H1 (cell line): Measurements from ENCODE around the gene CAMK2A. TPM values are rescaled to one million over a fixed set of nuclear protein-coding genes. Genes with fewer than 3 reads are reported as not detected.

ENCODE experiments used
- CTCF ChIA-PET: fragments of 300-600 bp; sonication (Branson Sonifier 250); formaldehyde crosslinking; loops from one replicate; lab custom pipeline; 2021; ENCODE audit not compliant: partially characterized antibody; lab: Charles Lee
- POLR2A ChIA-PET: fragments of 300-600 bp; sonication (Branson Sonifier 250); formaldehyde crosslinking; loops from one replicate; lab custom pipeline; 2021; ENCODE audit warnings: inconsistent platforms; ENCODE audit not compliant: partially characterized antibody; lab: Charles Lee
- DNase-seq, 2 experiments: peaks; one replicate each; pipeline versions ENCODE4 v3.0.0 to v3.0.0-alpha.2; 2010 to 2022; ENCODE audit warnings: low spot score in 2 of 2, low read depth in 1 of 2, mixed read lengths in 1 of 2
- FAIRE-seq: peaks from 2 replicates; lab custom pipeline; 2011; peaks lifted over from hg19 to GRCh38; lab: Jason Lieb, UNC
- H2AFZ ChIP-seq: 2 replicates; pipeline ENCODE4 v1.8.1; 2012; ENCODE audit warnings: low read length, inconsistent platforms
- H2AK5ac ChIP-seq: 2 replicates; pipeline ENCODE4 v1.6.1; 2013; ENCODE audit warnings: low read depth, low read length
- H2BK120ac ChIP-seq: replicated peaks from 2 replicates; pipeline ENCODE3; 2013; ENCODE audit warnings: low read depth, low read length, inconsistent platforms
- H2BK12ac ChIP-seq: 2 replicates; pipeline ENCODE4 v1.6.1; 2013; ENCODE audit warnings: low read depth, low read length
- H2BK15ac ChIP-seq: 2 replicates; pipeline ENCODE4 v1.6.1; 2013; ENCODE audit warnings: low read length
- H2BK20ac ChIP-seq: 2 replicates; pipeline ENCODE4 v1.6.1; 2013; ENCODE audit warnings: low read length
- H2BK5ac ChIP-seq: 2 replicates; pipeline ENCODE4 v1.6.1; 2013; ENCODE audit warnings: low read depth, low read length
- H3K14ac ChIP-seq: 2 replicates; pipeline ENCODE4 v1.6.1; 2013; ENCODE audit warnings: inconsistent platforms; ENCODE audit not compliant: insufficient read length
- H3K18ac ChIP-seq: 2 replicates; pipeline ENCODE4 v1.6.1; 2013; ENCODE audit warnings: low read length; ENCODE audit errors: extremely low read depth
- H3K23ac ChIP-seq: 2 replicates; pipeline ENCODE4 v1.6.1; 2013; ENCODE audit warnings: inconsistent platforms; ENCODE audit not compliant: insufficient read length
- H3K23me2 ChIP-seq: 2 replicates; pipeline ENCODE4 v1.6.1; 2013; ENCODE audit warnings: low read depth, low read length
- H3K27ac ChIP-seq: 2 replicates; pipeline ENCODE4 v1.6.1; 2011; ENCODE audit warnings: low read depth, low read length, inconsistent platforms
- H3K27me3 ChIP-seq, 4 experiments: replicated peaks in 1 of 4; 1 replicate in 1 of 4; 2 replicates in 3 of 4; pipeline versions ENCODE4 v1.6.1 to v1.8.1; 2011 to 2013; ENCODE audit warnings: low read length in 3 of 4, mild to moderate bottlenecking in 3 of 4, inconsistent platforms in 2 of 4, mixed read lengths in 2 of 4, moderate library complexity in 1 of 4; ENCODE audit not compliant: control insufficient read depth in 3 of 4, insufficient read depth in 3 of 4; ENCODE audit errors: extremely low read depth in 1 of 4
- H3K36me3 ChIP-seq, 4 experiments: 2 replicates each; pipeline versions ENCODE4 v1.6.1 to v1.8.1; 2011 to 2013; ENCODE audit warnings: mild to moderate bottlenecking in 4 of 4, low read length in 3 of 4, moderate library complexity in 2 of 4, control low read depth in 1 of 4, inconsistent platforms in 1 of 4; ENCODE audit not compliant: insufficient read depth in 4 of 4, control insufficient read depth in 2 of 4
- H3K4ac ChIP-seq: replicated peaks from 2 replicates; pipeline ENCODE3; 2013; ENCODE audit warnings: low read length, low read depth, mixed read lengths, inconsistent platforms; ENCODE audit not compliant: insufficient read length
- H3K4me1 ChIP-seq, 4 experiments: replicated peaks in 1 of 4; 1 replicate in 1 of 4; 2 replicates in 3 of 4; pipeline versions ENCODE4 v1.6.1 to v1.8.1; 2011 to 2013; ENCODE audit warnings: low read length in 3 of 4, inconsistent platforms in 2 of 4, mixed read lengths in 1 of 4; ENCODE audit not compliant: insufficient read depth in 4 of 4, control insufficient read depth in 3 of 4
- H3K4me2 ChIP-seq, 2 experiments: 2 replicates each; pipeline versions ENCODE4 v1.6.1 to v1.8.1; 2011 to 2013; ENCODE audit warnings: low read depth in 2 of 2, low read length in 2 of 2, control low read depth in 1 of 2, inconsistent platforms in 1 of 2, mild to moderate bottlenecking in 1 of 2; ENCODE audit not compliant: insufficient read depth in 1 of 2
- H3K4me3 ChIP-seq, 4 experiments: fragments of 200-600, 300-600 bp in 1 of 4; sonication (generic), shearing (Covaris generic), sonication (Bioruptor Twin) in 1 of 4; 2 replicates each; pipeline versions ENCODE4 v1.5.1 to v1.8.1; 2011 to 2016; ENCODE audit warnings: low read length in 4 of 4, low read depth in 3 of 4, control low read depth in 2 of 4, inconsistent platforms in 2 of 4, mild to moderate bottlenecking in 2 of 4, mixed read lengths in 1 of 4, moderate library complexity in 1 of 4; ENCODE audit not compliant: insufficient read depth in 2 of 4; ENCODE audit errors: extremely low read depth in 1 of 4
- H3K56ac ChIP-seq: replicated peaks from 2 replicates; pipeline ENCODE3; 2013; ENCODE audit warnings: low read depth, mild to moderate bottlenecking, mixed read lengths, low read length, inconsistent platforms; ENCODE audit not compliant: insufficient read length
- H3K79me1 ChIP-seq: 2 replicates; pipeline ENCODE4 v1.6.1; 2013; ENCODE audit warnings: low read depth, low read length, control low read depth
- H3K79me2 ChIP-seq, 2 experiments: 2 replicates each; pipeline versions ENCODE4 v1.6.1 to v1.8.1; 2012 to 2013; ENCODE audit warnings: low read length in 2 of 2, mild to moderate bottlenecking in 2 of 2, inconsistent platforms in 1 of 2; ENCODE audit not compliant: insufficient read depth in 2 of 2, control insufficient read depth in 1 of 2
- H3K9ac ChIP-seq, 4 experiments: replicated peaks in 1 of 4; 1 replicate in 1 of 4; 2 replicates in 3 of 4; pipeline versions ENCODE4 v1.6.1 to v1.8.1; 2011 to 2013; ENCODE audit warnings: low read depth in 3 of 4, low read length in 3 of 4, control low read depth in 2 of 4, mild to moderate bottlenecking in 2 of 4, moderate library complexity in 2 of 4, inconsistent platforms in 1 of 4; ENCODE audit errors: extremely low read depth in 1 of 4
- H3K9me3 ChIP-seq, 2 experiments: 2 replicates each; pipeline versions ENCODE4 v1.6.1 to v1.8.1; 2012 to 2013; ENCODE audit warnings: mild to moderate bottlenecking in 2 of 2, moderate library complexity in 2 of 2, control low read depth in 1 of 2, inconsistent platforms in 1 of 2, low read depth in 1 of 2, low read length in 1 of 2, mixed read lengths in 1 of 2; ENCODE audit not compliant: insufficient read depth in 2 of 2
- H4K20me1 ChIP-seq, 2 experiments: replicated peaks in 1 of 2; 2 replicates each; pipeline versions ENCODE3 to v1.8.1; 2011 to 2013; ENCODE audit warnings: inconsistent platforms in 2 of 2, low read length in 2 of 2, mild to moderate bottlenecking in 1 of 2; ENCODE audit not compliant: insufficient read depth in 2 of 2, control insufficient read depth in 1 of 2
- H4K5ac ChIP-seq: 2 replicates; pipeline ENCODE4 v1.6.1; 2013; ENCODE audit warnings: low read length, low read depth, mixed read lengths, inconsistent platforms; ENCODE audit not compliant: insufficient read length
- H4K8ac ChIP-seq: 2 replicates; pipeline ENCODE4 v1.8.0; 2013; ENCODE audit warnings: mild to moderate bottlenecking, moderate library complexity, low read length, inconsistent platforms; ENCODE audit not compliant: insufficient read depth; ENCODE audit errors: extremely low read depth
- H4K91ac ChIP-seq: replicated peaks from 2 replicates; pipeline ENCODE3; 2013; ENCODE audit warnings: low read length, mixed read lengths, inconsistent platforms; ENCODE audit not compliant: insufficient read length
- ASH2L ChIP-seq: fragments of 200-600, 300-600 bp; sonication (generic); IDR thresholded peaks from one replicate; pipeline ENCODE4 v1.7.1; 2017; ENCODE audit warnings: low read length
- EZH2 ChIP-seq: fragments of 200-600 bp; sonication (generic); IDR thresholded peaks from 2 replicates; pipeline ENCODE4 v1.7.1; 2012; ENCODE audit warnings: low read depth, mild to moderate bottlenecking, moderate library complexity, low read length, inconsistent platforms; ENCODE audit not compliant: severe bottlenecking
- KDM4A ChIP-seq: IDR thresholded peaks from one replicate; pipeline ENCODE4 v1.7.1; 2012; ENCODE audit warnings: low read depth, mild to moderate bottlenecking, moderate library complexity, low read length, inconsistent platforms; ENCODE audit not compliant: severe bottlenecking
- NRF1 ChIP-seq: IDR thresholded peaks from 2 replicates; pipeline ENCODE4 v1.6.1; 2011; ENCODE audit warnings: mild to moderate bottlenecking, low read depth, low read length, improper control_type of control experiment
- POU5F1 ChIP-seq: IDR thresholded peaks from 2 replicates; pipeline ENCODE4 v1.6.1; 2011; ENCODE audit warnings: low read depth, mild to moderate bottlenecking, low read length, moderate library complexity
- SIN3A ChIP-seq, 2 experiments: IDR thresholded peaks in 1 of 2; conservative IDR thresholded peaks in 1 of 2; 2 replicates each; pipeline ENCODE4 v1.6.1; 2011 to 2012; ENCODE audit warnings: low read length in 2 of 2, improper control_type of control experiment in 1 of 2, low read depth in 1 of 2, mild to moderate bottlenecking in 1 of 2
- SUZ12 ChIP-seq: fragments of 200-600 bp; sonication (generic); IDR thresholded peaks from 2 replicates; pipeline ENCODE4 v1.6.1; 2012; ENCODE audit warnings: mild to moderate bottlenecking, inconsistent platforms, low read length, moderate library complexity, mixed read lengths
- YY1 ChIP-seq: IDR thresholded peaks from 2 replicates; pipeline ENCODE4 v1.6.1; 2011; ENCODE audit warnings: low read depth, mild to moderate bottlenecking, low read length
- WGBS, 2 experiments: shearing (Covaris generic) in 1 of 2; methylation state at CpG; one replicate each; pipeline versions ENCODE4 v1.1.6 to v1.1.7; 2013 to 2015; ENCODE audit warnings: low lambda C conversion rate in 2 of 2, mixed read lengths in 2 of 2, inconsistent platforms in 1 of 2, low coverage in 1 of 2, missing lambda C conversion rate in 1 of 2; ENCODE audit not compliant: insufficient replicate concordance in 2 of 2, insufficient coverage in 1 of 2, insufficient read length in 1 of 2; ENCODE audit errors: extremely low coverage in 1 of 2, missing lambda C conversion rate in 1 of 2; 5-methylcytosine and 5-hydroxymethylcytosine counted together
- polyA plus RNA-seq, 7 experiments: library from polyadenylated mRNA; depleted of rRNA in 3 of 7; stranded (reverse) in 5 of 7; unstranded in 2 of 7; fragments of >200 nt in 5 of 7; fragments of 200-250 nt in 2 of 7; gene quantifications; 1 replicate in 5 of 7; 2 replicates in 1 of 7; 4 replicates in 1 of 7; pipeline versions ENCODE4 v1.2.1 to v1.2.3, GENCODE V29; 2011 to 2013; ENCODE audit warnings: missing spikeins in 2 of 7, mixed read lengths in 2 of 7
- total RNA-seq: library from RNA; stranded (reverse); fragmentation: NEBNext Ultra II Directional; extraction: Animal tissue kit (Norgen Biotek cat#: 25700); gene quantifications from 2 replicates; pipeline ENCODE4 v1.2.1, GENCODE V29; 2021

CAMK2A gene
- total and polyA plus RNA-seq, 2 of the 8 experiments (the other 6 are each of a cell fraction or from before 2014, with no cell fraction given): 0.20 to 0.28 TPM

DNA sequence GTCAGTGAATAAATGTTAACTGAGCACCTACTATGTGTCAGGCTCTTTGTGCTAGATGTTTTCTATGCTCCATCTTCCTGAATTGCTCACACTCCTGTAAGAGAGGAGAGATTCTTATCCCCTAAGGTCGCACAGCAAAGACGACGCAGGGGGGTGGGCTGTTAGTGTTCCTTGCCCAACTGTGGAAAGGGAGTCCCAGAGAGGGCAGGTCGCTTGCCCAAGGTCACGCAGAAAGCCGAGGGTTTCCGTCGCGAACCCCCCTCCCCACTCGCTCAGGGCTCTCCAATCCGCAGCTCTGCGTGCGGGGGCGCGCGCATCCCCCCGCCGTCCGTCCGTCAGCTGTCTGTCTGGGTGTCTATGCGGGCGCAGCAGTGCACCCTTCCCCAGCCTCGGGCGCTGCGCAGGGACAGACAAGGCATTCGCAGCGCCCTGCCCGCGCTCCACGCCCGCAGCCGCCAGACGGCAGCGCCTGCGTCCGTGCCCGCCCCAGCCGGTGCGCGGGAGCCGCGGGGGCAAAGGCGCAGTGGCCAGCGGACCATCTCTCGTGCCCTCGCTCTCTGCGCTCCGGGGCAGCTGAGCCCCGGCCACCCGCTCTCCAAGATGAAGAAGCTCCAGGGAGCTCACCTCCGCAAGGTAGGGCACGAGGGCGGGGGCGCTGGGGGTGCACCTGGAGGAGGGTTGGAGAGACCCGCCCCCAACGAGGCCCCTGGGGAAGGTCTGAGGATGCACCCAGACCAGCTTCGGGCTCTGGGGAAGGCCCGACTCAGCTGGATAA lies 99.7 kb downstream of the CAMK2A start, which contains the start of gene SLC6A7:
TSS of gene SLC6A7 (plus strand) at position 335 of the 775 bp plus-strand sequence. CDS start at position 601, 266 bp downstream.
- POLR2A ChIA-PET: no interaction called here
- CTCF ChIA-PET: interaction anchor here (0.7 to 23.7 kb wide), 11 partner anchors 10 to 141 kb away, joined by 3 to 302 read pairs (median 4); no protein-coding TSS in a partner anchor
- Histone ChIP-seq H3K23ac (no peak within 1 kb of the TSS), H3K4me3 (peak within 1 kb of the TSS; percentile 31 to 61 (median 37)), H2BK15ac (no peak within 1 kb of the TSS), H3K79me2 (no peaks in the 10 kb centered on the region), H4K5ac (no peak within 1 kb of the TSS), H3K23me2 (peaks cover 6% of the 10 kb centered on the region; the same call in 1 of the 2 replicates), H2BK20ac (no peak within 1 kb of the TSS), H3K4me2 (peak within 1 kb of the TSS; percentile 78 to 87), H2BK5ac (no peak within 1 kb of the TSS), H3K9ac (no peak within 1 kb of the TSS; a peak in 1 of 7 replicates), H3K56ac (no peak within 1 kb of the TSS), H4K8ac (no peak within 1 kb of the TSS), H3K9me3 (no peaks in the 10 kb centered on the region), H2BK120ac (no peak within 1 kb of the TSS), H3K14ac (no peak within 1 kb of the TSS), H2AFZ (no peak within 1 kb of the TSS), H3K18ac (no peak within 1 kb of the TSS), H3K36me3 (no peaks in the 10 kb centered on the region), H2BK12ac (no peak within 1 kb of the TSS), H3K27ac (no peak within 1 kb of the TSS), H4K91ac (no peak within 1 kb of the TSS)
- FAIRE-seq: no peak
- 5% methylated on average over 43 of the region's 58 CpGs; no CpG with 5 or more reads in 1 of the 2 experiments for WGBS, 2 experiments
- TF ChIP-seq EZH2 (peak; percentile 91), YY1 (no peak), KDM4A (peak; percentile 51), SUZ12 (peak; percentile 95), NRF1 (0 out of 2 replicates have a peak, but pooled peaks have one; percentile 1), ASH2L (peak; percentile 14), POU5F1 (no peak), SIN3A (conservative IDR thresholded peaks at IDR 0.05 in 1 of 2, IDR thresholded peaks at IDR 0.05 in 1 of 2; ENCODE audit: low read depth in 1 of 2, low read length in 2 of 2) (no peak; a peak in 1 of 4 replicates)
- TF ChIP-seq, all 59 proteins: peak for 5
- H3K79me1 ChIP-seq: no peaks in the 10 kb centered on the region
- H3K4ac ChIP-seq: no peak within 1 kb of the TSS
- H4K20me1 ChIP-seq: peaks cover 1 to 3% of the 10 kb centered on the region in 2 experiments
- H3K27me3 ChIP-seq: peaks cover 29 to 65% (median 60%) of the 10 kb centered on the region in 4 experiments
- no peak within 1 kb of the TSS for H2AK5ac ChIP-seq
- peak in 1 of 2 experiments; percentile 57 for DNase-seq
- peaks cover 4 to 26% (median 8%) of the 10 kb centered on the region in 4 experiments for H3K4me1 ChIP-seq
